Measurements from ENCODE around the gene PHACTR1.

PHACTR1 gene

DNA sequence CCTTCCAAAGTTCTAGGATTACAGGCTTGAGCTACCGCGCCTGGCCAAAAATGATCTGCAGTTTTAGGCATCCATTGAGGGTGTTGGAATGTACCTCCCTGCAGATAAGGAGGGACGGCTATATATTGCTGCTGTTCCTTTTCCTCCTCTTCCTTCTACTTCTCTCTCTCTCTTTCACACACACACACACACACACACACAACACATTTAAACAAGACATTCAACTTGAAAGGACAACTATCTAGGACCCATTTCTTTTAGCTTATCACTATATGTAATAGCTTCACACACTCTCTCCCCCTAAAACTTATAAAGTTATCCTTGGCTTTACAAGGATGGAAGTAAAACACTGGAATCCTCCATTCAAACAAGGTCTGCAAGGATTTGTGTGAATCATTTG is 260.6 kb downstream of the PHACTR1 start:
- TF ChIP-seq, protein P1, sequence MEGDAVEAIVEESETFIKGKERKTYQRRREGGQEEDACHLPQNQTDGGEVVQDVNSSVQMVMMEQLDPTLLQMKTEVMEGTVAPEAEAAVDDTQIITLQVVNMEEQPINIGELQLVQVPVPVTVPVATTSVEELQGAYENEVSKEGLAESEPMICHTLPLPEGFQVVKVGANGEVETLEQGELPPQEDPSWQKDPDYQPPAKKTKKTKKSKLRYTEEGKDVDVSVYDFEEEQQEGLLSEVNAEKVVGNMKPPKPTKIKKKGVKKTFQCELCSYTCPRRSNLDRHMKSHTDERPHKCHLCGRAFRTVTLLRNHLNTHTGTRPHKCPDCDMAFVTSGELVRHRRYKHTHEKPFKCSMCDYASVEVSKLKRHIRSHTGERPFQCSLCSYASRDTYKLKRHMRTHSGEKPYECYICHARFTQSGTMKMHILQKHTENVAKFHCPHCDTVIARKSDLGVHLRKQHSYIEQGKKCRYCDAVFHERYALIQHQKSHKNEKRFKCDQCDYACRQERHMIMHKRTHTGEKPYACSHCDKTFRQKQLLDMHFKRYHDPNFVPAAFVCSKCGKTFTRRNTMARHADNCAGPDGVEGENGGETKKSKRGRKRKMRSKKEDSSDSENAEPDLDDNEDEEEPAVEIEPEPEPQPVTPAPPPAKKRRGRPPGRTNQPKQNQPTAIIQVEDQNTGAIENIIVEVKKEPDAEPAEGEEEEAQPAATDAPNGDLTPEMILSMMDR (IDR thresholded peaks at IDR 0.05; ENCODE audit: control insufficient read depth, extremely low read depth, insufficient read depth): no peak
- no peak for DNase-seq (ENCODE audit: low read depth)
- no peak overlapping the region for H3K4me3 ChIP-seq (ENCODE audit: low read depth, low read length)

DNA sequence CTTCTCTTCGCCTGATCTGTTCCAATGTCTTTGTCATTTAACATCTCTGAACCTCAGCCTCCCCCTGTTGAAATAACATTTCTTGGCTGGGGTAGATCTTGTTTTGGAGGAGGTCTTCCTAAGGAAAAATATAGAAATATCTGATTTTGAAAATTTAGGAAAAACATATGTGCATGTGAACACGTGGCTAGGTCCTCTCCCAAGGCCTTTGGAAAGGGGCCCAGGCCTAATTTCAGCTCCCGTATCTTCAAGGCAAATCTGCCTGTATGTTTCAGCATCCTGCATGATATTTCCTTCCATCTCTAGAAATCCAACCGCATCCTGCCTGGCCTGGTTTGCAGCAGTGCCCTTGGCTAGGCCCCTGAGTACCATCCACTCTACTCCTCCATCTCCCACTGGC is 261.2 kb downstream of the PHACTR1 start:
- no peak for DNase-seq (ENCODE audit: low read depth)
- TF ChIP-seq, protein P1 (IDR thresholded peaks at IDR 0.05; ENCODE audit: control insufficient read depth, extremely low read depth, insufficient read depth): no peak
- no peak overlapping the region for H3K4me3 ChIP-seq (ENCODE audit: low read depth, low read length)

DNA sequence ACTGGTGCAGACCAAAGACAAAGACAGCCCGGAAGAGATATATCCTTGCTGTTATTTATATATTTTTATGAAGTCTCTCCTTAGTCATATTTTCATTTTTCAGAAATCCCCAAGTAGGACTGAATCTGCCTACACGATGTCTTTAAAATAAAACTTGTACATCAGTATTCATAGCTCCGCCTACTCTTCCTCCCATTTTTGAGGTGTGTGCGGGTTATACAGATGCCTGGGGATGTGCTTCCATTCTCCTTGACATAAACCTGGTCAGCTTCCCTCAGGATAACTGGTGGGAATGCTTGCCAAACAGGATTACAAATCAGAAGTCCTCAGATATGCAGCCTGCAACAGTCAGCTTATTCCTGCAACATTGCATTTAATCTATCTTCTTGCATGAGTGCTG is 264.2 kb downstream of the PHACTR1 start:
- DNase-seq (ENCODE audit: low read depth): no peak
- no peak overlapping the region for H3K4me3 ChIP-seq (ENCODE audit: low read depth, low read length)
- TF ChIP-seq, protein P1 (IDR thresholded peaks at IDR 0.05; ENCODE audit: control insufficient read depth, extremely low read depth, insufficient read depth): no peak

DNA sequence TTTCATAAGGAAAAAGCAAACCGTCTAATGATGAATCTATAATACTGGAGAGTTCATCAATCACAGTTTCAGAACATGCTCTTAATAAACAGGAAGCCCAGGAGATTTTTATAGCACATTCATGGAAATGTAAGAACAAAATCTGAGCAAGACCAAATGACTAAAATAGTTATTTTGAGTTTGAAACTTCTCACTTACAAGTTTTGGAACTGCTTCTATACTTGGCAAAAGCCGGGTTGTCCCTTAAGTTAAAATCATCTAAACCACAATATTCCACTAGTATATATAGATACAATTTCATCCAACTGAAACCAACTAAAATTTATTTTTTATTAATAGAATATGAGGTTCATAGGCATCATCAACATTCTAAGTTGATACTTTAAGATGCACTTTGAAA is 268.2 kb downstream of the PHACTR1 start:
- DNase-seq (ENCODE audit: low read depth): no peak
- TF ChIP-seq, protein P1 (IDR thresholded peaks at IDR 0.05; ENCODE audit: control insufficient read depth, extremely low read depth, insufficient read depth): no peak

DNA sequence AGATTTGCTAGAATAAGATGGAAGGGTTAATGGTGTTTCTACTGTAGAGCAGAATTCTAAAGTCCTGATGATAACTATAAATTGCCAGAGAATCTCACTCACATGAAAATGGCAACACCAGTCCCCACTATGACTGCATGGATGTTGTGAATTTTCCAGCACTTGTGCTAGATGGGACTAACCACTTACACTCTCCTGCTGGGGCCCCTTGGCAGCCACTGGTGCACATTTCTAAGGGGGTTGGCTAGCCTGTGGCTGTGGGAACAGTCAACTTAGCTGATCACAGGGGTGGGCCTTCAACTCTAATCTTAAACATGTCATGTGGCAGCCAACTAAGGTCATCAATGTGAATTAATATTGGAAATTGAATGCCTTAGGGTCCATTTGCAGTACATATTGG is 271.2 kb downstream of the PHACTR1 start:
- H3K4me3 ChIP-seq (ENCODE audit: low read depth, low read length): no peak overlapping the region
- TF ChIP-seq, protein P1 (IDR thresholded peaks at IDR 0.05; ENCODE audit: control insufficient read depth, extremely low read depth, insufficient read depth): no peak
- DNase-seq (ENCODE audit: low read depth): no peak

More for the DNA sequence above, 268.2 kb downstream of the PHACTR1 start:
- H3K4me3 ChIP-seq (ENCODE audit: low read depth, low read length): no peak overlapping the region

DNA sequence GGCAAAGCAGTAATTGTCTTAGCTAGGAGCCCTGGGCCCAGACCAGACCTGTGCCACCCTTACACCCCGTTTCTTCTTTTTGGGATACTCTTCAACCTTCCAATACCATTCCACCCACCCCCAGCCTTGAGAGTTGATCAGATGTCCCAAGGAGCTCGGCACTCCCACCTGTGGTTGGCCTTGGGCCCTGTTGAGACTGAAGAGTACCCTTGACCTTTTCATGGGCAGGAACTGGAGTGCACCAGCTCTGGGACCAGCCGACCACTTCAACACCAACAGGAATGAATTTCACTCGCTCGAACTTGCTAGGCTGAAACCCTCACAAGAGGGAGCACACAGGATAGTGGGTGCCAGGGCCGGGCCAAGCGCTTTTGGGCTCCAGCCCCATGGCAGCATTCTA is 273.6 kb downstream of the PHACTR1 start:
- H3K4me3 ChIP-seq (ENCODE audit: low read depth, low read length): no peak overlapping the region
- no peak for DNase-seq (ENCODE audit: low read depth)
- TF ChIP-seq, protein P1 (IDR thresholded peaks at IDR 0.05; ENCODE audit: control insufficient read depth, extremely low read depth, insufficient read depth): no peak

DNA sequence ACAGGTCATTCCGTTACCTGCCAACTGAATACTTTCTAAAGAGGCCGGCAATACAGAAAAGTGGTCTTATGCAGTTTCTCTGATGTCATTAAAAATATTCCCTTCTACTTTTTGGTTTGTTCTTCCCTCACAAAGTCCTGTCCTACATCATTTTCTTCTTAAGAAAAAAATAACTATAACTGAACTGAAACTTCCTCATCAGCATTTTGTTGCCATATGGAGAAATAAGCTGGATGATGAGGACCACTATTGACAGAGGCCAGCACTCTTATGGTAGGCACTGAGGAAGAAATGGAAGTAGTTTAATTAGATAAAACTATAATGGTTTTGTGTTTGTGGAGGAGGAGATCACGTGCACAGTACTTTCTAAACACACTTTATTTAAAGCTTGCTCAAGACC is 274.9 kb downstream of the PHACTR1 start:
- DNase-seq (ENCODE audit: low read depth): no peak
- H3K4me3 ChIP-seq (ENCODE audit: low read depth, low read length): no peak overlapping the region
- TF ChIP-seq, protein P1 (IDR thresholded peaks at IDR 0.05; ENCODE audit: control insufficient read depth, extremely low read depth, insufficient read depth): no peak

All from LNCaP clone FGC (cell line).